EL (cell line): ENCODE measurements around the gene CPEB2.
A peak's percentile ranks its signal among the peaks of the same experiment; 100 is the strongest.

Experiments
- DNase-seq: peaks from one replicate; pipeline ENCODE4 v3.0.0-alpha.2; 2016

Gene CPEB2

GRCh38 chr4:15011166-15011565, 8.9 kb downstream of the CPEB2 start:
- no peak for DNase-seq

- DNase-seq, result no peak
Measured at GRCh38 chr4:15012017-15012788, 9.9 kb downstream of the CPEB2 start.

GRCh38 chr4:15013585-15013984, 11.3 kb downstream of the CPEB2 start:
- DNase-seq, result no peak

GRCh38 chr4:15015170-15015569, 12.9 kb downstream of the CPEB2 start:
- no peak for DNase-seq

GRCh38 chr4:15018361-15018760, 16.1 kb downstream of the CPEB2 start:
- no peak for DNase-seq

GRCh38 chr4:15020502-15021286, 18.4 kb downstream of the CPEB2 start:
- DNase-seq, result no peak

- no peak for DNase-seq
Measured at GRCh38 chr4:15021311-15021710, 19.0 kb downstream of the CPEB2 start.

- no peak for DNase-seq
Measured at GRCh38 chr4:15021946-15022345, 19.7 kb downstream of the CPEB2 start.

GRCh38 chr4:15024386-15024785, 22.1 kb downstream of the CPEB2 start:
- peak; percentile 20 for DNase-seq

- no peak for DNase-seq
Measured at GRCh38 chr4:15025693-15026092, 23.4 kb downstream of the CPEB2 start.

GRCh38 chr4:15027921-15028435, 25.7 kb downstream of the CPEB2 start:
- DNase-seq, result no peak

GRCh38 chr4:15031197-15031596, 28.9 kb downstream of the CPEB2 start:
- DNase-seq, result no peak

GRCh38 chr4:15031993-15032675, 29.9 kb downstream of the CPEB2 start:
- DNase-seq, result peak; percentile 51

- DNase-seq, result peak; percentile 88
Measured at GRCh38 chr4:15034071-15034764, 31.9 kb downstream of the CPEB2 start.

GRCh38 chr4:15035159-15035558, 32.9 kb downstream of the CPEB2 start:
- DNase-seq, result no peak

- DNase-seq, result peak; percentile 6
Measured at GRCh38 chr4:15037923-15038541, 35.8 kb downstream of the CPEB2 start.

- DNase-seq, result no peak
Measured at GRCh38 chr4:15040916-15041463, 38.7 kb downstream of the CPEB2 start.

- DNase-seq, result peak; percentile 8
Measured at GRCh38 chr4:15042529-15043167, 40.4 kb downstream of the CPEB2 start.

- DNase-seq, result no peak
Measured at GRCh38 chr4:15043226-15043625, 40.9 kb downstream of the CPEB2 start.

- no peak for DNase-seq
Measured at GRCh38 chr4:15043922-15044321, 41.6 kb downstream of the CPEB2 start.

- no peak for DNase-seq
Measured at GRCh38 chr4:15054541-15054940, 52.3 kb downstream of the CPEB2 start.
